ENCODE results near the gene CCR9.
"Not testable (repeated sequence)": the region's sequence is repeated elsewhere in the genome, so short reads cannot be mapped to it uniquely, and the experiment has no call there.

Gene CCR9

GRCh38 chr3:45885979-45886705 is at the start of gene CCR9:
CCR9 (plus strand) TSS chr3:45886543; CDS start chr3:45894934, 8,391 bp downstream.
- DNase-seq, result no peak

GRCh38 chr3:45838466-45838865 is 47.9 kb upstream of the CCR9 start:
- DNase-seq, result no peak

- no peak for DNase-seq
These were observed 45.0 kb upstream of the CCR9 start for GRCh38 chr3:45841420-45841756.

GRCh38 chr3:45841757-45842491 is 44.4 kb upstream of the CCR9 start, which contains the start of gene LZTFL1:
LZTFL1 (minus strand) TSS chr3:45842119; CDS start chr3:45841991, 128 bp downstream.
- DNase-seq, result peak; percentile 92

GRCh38 chr3:45842851-45843625 is 43.3 kb upstream of the CCR9 start:
- no peak for DNase-seq

- DNase-seq, result no peak
These were observed 41.7 kb upstream of the CCR9 start for GRCh38 chr3:45844616-45845015.

GRCh38 chr3:45848392-45848791 is 38.0 kb upstream of the CCR9 start:
- no peak for DNase-seq

GRCh38 chr3:45852828-45853227 is 33.5 kb upstream of the CCR9 start:
- no peak for DNase-seq

GRCh38 chr3:45856323-45856722 is 30.0 kb upstream of the CCR9 start:
- not testable (repeated sequence) for DNase-seq

- not testable (repeated sequence) for DNase-seq
These were observed 29.3 kb upstream of the CCR9 start for GRCh38 chr3:45857024-45857423.

- DNase-seq, result no peak
These were observed 27.4 kb upstream of the CCR9 start for GRCh38 chr3:45858809-45859543.

GRCh38 chr3:45860481-45860880 is 25.9 kb upstream of the CCR9 start:
- no peak for DNase-seq

- no peak for DNase-seq
These were observed 25.2 kb upstream of the CCR9 start for GRCh38 chr3:45861043-45861719.

GRCh38 chr3:45864760-45865519 is 21.4 kb upstream of the CCR9 start:
- no peak for DNase-seq

- DNase-seq, result no peak
These were observed 20.8 kb upstream of the CCR9 start for GRCh38 chr3:45865563-45865962.

GRCh38 chr3:45868213-45868612 is 18.1 kb upstream of the CCR9 start:
- DNase-seq, result no peak

GRCh38 chr3:45868650-45869049 is 17.7 kb upstream of the CCR9 start:
- no peak for DNase-seq

- no peak for DNase-seq
These were observed 16.7 kb upstream of the CCR9 start for GRCh38 chr3:45869638-45870037.

- no peak for DNase-seq
These were observed 16.2 kb upstream of the CCR9 start for GRCh38 chr3:45870099-45870498.

- DNase-seq, result no peak
These were observed 14.6 kb upstream of the CCR9 start for GRCh38 chr3:45871780-45872179.

GRCh38 chr3:45872569-45872968 is 13.8 kb upstream of the CCR9 start:
- DNase-seq, result no peak

GRCh38 chr3:45873036-45873435 is 13.3 kb upstream of the CCR9 start:
- DNase-seq, result no peak

All from DMS 273 treated with DMSO at 0.1 percent for 48 hours (cell line).